HG03565 (cell line): ENCODE measurements around the gene NRCAM.

ENCODE experiments used
- ATAC-seq: cut with Tn5 transposase; IDR thresholded peaks from one replicate; pipeline ENCODE4 v1.9.1; 2021; ENCODE audit warnings: mild to moderate bottlenecking, moderate library complexity; ENCODE audit not compliant: unreplicated experiment

The NRCAM gene

DNA sequence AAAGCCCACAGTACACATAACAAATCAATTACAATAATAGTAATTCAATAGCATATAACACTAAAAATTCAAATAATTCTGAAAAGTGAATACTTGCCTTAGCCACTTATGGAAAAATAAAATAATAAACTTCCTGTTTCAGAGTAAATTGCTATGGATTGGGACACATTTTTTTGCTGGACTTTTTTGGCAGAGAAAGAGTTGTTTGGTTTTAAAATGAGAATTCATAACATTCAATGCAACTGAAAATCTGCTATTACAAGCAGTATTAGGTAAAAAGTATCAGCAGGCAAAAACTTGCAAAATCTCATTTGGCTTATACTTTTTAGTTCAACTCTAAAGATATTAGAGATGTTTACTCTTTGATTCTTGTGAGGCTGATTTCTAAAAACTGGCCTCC is 141.7 kb downstream of the NRCAM start:
- ATAC-seq: no peak

DNA sequence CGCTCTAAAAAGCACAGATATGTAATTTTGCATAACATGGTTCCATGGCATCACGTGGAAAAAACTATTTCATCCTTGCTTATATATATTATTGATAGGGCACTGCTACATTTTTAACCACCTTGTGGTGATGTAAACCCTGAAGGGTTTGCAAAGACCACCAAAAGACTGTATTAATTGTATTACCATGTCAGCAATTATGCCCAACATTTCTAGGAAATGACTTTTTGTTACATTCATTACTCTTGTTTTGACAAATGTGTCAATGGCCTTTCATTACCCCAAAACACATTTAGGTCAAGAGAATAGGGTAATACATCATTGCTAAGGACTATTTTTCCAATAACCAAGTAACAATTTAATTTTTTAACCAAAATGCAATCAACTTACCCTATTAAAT is 142.2 kb downstream of the NRCAM start:
- no peak for ATAC-seq

DNA sequence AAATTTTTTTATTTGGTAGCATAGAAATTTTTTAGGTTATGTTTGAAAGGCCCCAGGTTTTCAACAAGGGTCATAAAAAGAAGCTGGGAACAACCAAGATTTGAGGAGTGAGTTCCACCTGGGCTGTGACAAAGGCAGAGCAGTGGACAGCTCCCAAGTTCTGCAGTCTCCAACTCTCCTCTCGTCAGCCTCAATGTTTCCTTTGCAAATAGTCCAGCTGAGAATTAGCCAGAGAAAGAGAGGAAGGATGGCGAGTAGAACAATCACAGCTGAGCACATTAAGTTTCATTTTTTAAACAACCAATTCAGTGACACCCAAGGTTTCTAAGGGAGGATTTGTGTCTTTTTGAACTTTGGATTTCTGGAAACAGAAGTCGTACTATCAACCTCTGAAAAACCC is 143.2 kb downstream of the NRCAM start:
- no peak for ATAC-seq

DNA sequence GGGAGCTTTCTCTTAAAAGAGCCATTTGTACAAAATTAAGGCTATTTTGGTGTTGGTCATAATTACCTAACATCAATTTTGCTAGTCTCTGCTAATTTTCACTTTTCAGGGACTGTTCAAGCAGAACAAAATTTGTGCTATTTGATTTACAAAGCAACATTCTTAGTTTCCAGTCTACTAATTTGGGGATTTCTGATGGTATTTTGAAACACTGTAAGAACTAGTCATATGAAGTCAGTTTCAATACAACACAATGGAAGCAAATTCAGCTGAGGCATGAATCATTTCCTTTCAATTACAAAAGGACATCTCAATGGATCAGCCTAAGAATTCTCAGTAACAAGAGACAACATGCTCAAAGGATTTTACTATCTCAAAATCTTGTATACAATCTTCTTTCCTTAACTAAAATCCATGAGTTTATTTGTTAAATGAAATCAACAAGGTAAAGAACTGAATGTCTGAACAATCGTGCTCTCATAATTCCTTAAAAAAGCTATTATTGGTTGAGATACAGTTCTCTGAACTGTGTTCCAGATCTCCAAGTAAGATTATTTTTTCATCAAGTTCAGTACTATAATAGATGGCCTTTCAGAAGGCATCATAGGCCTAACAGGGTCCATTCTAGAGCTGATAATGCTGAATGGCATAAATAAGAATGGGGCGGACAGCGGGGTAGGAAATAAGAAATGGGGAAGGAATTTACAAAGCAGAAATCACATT is 144.6 kb downstream of the NRCAM start:
- ATAC-seq: peak; percentile 58

DNA sequence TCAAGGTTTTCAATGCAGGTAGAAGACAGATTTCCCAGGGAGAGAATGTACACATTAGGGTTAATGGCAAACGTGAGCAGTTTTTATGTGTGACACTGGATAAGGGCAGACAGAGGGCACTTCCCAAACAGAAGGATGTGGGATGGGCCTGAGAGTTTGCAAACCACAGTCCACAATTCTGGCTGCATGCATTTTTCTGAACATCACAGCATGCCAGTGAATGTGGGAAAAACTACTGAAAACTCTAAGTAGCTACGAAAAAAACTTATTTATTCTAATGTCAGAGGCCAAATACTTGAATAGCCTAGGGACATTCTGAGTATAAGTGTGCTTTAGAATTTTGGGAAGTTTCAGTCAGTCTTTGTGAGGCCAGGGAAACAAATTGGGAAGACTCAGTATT is 145.9 kb downstream of the NRCAM start:
- ATAC-seq: no peak

DNA sequence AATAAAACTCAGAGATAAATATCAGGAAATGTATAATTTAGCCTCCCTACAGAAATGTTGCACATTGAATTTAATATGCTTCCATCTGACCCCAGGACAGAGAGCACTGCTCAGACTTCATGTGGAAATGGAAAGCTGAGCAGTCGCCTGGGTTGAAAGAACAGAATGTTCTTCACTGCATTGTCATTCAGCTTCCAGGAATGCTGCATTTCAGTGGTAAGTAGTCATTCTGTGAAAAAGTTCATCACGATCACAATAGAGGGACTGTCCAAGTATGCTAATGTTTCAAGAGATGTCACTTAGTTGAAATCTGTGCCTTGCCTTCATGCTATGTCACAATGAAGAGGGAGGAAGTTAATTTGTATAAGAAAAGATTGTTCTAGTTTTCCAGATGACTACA is 147.3 kb downstream of the NRCAM start:
- ATAC-seq: peak; percentile 50

DNA sequence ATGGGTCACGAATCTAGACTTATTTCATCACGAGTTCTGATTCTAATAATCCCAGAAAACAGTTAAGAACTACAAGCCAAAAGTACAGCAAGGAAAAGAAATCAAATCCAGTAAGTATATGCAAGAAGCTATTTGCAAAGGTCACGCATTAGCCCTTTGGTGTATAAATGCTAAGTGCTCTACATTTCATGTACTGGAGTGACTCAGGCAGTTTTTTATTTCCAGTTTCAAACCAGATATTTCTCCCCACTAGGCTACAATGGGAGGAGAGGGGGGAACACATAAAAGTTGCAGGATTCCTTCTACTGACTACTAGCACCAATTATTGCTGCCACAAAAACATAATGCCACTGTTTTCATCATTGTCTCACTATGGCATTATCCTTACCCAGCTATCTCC is 148.0 kb downstream of the NRCAM start:
- ATAC-seq: no peak

DNA sequence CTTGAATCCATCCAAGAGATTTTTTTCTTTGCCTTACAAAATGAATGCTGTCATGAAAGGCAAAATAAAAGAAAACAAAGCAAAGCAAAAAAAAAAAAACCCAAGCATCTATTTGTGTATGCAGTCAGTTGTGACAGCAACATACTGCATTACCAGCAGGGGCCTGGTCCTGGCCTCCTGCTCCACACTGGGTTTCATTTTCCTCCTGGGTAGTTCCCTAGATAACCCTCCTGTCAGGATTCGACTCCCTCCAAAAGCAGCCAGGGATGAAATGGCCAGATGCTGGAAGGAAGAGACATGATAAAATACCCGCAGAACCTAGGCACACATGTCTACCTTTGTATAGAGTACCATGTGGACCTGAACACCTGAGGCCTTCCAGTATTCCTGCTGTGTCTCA is 148.6 kb downstream of the NRCAM start:
- no peak for ATAC-seq

DNA sequence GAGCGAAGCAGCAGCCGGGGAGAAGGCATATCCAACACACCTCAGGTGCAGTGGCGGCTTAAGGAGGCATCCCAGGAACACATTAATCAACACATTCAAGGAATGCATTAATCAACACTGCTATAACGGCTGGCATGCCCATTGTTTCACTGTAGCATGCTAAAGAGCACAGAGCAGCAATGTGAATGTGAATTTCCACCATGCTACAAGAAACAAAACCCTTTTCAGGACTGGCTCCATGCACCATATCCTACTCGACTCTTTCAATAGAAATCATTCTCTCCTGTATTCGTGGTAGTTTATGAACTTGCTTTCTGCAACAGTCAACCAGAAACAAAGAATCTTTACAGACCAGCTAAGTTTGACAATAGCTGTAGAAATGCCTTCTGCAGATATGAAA is 149.0 kb downstream of the NRCAM start:
- ATAC-seq: no peak

DNA sequence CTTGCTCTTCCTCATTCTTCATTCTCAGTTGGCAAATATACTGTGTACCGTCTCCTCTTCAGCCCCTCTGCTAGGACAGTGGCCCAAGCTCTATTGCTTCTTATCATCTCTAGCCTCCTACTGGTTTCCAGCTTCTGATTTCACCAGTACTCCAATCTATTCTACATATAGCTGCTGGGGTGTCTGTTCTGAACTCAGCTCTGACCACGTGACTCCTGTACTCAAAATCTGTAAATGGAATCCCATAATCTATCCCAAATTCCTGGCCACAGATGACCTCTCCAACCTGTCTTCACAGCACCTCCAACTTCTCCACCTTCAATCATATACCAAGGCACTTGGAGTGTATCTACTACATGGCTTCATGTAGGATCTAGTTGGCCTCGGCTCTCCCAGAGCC is 152.9 kb downstream of the NRCAM start:
- ATAC-seq: no peak

DNA sequence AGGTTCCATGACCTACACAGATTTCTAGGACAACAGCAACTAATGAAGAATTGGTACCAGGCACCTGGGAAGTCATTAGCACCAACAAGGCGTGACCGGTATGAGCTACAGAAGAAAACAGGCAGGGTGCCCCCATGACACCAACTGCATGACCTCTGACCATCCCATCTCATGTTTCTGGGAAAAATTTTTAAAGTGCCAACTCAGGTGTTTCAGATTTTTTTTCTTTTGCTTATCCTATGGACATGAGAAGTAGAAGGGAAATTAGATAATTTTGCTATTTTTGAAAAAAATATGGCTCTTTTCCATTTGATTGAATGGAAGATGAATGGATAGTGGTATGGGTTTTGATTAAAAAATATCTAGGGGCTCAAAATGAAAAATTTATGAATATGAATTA is 154.8 kb downstream of the NRCAM start:
- ATAC-seq: no peak

DNA sequence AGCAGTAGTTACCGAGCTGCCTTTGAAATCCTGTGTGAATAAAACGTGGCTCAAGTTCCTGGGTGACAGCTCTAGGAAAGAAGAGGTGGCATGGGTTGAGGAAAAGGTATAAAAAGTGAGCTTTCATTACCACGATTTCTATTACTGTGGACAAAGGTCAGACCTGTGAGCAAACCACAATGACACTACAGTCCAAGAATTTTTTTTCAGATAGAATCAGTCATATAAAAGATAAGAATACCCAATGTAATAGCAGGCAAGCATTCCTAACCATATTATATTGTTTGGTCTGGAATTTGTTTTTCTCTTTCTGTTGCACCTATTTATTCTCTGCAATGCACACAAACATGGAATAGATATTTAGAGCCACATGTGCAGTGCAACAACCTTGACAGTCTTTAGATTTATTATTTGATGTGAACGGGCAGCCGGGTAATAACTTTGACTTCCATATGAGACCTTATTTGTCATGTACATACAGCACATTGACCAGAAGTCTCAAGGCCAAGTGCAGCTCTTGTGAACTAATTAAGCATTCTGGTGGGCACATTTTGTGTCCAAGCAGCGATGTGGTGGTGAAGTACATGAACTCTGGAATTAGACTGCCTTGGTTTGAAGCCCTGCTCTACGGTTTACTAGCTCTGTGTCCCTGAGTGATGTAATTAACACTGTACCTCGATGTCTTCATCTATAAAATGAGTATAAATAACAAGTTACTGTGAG is 156.8 kb downstream of the NRCAM start:
- ATAC-seq: no peak

DNA sequence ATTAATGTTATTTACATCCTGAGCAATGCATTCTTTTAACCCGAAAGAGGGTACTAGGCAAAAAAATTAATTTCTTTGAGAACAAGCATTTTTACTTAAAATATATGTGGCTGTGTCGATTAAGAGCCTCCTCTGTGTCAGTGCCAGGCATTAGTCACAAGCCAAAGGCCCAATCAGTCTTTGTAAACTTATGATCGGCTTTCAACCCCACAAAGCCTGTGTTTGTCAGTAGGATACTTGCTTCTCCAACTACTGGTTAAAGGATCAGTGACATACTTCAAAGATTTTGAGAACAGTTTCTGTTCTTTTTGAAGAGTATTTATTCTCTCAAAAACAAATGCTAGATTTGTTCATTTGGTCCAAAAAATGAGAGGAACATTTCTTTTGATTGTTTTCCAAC is 159.3 kb downstream of the NRCAM start:
- no peak for ATAC-seq

DNA sequence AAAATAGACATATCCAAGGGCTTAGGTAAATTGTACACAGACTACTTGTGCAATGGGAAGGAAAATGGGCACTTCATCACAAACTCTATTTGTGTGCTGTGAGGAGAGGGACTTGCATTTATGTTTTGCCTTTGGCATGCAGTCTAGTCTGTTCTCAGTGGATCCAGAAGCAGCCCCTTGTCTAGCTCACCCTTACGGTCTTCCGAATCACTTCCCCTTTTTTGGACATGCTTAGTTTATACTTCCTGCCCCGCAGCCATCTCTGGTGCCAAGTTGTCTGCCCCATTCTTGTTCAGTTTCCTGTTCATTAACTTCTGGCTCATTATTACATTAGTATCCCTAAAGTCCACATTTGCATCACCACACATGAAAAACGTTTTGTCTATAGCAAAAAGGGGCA is 161.6 kb downstream of the NRCAM start:
- ATAC-seq: peak; percentile 90

DNA sequence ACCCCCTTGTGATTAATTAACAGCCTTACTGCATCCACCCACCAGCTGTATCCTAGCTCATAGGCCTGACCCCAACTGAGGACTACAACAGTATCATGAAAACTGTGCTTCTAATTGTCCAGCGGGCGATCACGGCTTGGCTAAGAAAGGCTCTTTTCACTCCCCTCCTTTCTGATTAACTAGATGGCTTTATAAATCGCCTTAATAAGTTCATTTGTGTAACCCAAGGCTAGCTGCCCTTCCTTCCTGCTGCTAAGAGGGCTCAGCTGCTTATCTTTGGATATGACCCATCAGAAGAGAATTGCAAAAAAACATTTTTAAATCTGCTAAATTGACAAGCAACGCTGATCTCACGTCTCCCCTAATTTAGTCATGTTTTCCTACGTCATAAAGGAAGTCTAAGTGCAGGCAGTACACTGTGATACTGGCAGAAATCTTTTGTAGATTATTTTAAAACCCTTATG is 163.1 kb downstream of the NRCAM start:
- ATAC-seq: no peak

DNA sequence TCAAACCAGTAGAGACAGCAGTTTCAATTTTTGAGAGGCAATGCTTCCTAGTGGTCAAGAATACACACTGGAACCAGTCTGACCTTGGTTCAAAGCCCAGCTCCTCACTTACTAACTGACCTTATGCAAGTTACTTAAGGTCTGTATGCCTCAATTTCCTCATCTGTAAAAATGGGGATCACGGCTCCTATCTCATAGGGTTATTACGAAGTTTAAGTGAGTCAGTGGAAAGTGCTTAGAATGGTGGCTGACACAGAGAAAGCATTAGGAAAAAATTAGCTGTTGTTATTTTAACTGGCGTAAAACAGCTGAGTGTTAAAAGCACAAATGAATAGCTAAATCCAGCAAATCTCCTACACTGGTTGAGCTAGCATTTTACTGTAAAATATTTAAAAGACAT is 163.7 kb downstream of the NRCAM start:
- no peak for ATAC-seq

DNA sequence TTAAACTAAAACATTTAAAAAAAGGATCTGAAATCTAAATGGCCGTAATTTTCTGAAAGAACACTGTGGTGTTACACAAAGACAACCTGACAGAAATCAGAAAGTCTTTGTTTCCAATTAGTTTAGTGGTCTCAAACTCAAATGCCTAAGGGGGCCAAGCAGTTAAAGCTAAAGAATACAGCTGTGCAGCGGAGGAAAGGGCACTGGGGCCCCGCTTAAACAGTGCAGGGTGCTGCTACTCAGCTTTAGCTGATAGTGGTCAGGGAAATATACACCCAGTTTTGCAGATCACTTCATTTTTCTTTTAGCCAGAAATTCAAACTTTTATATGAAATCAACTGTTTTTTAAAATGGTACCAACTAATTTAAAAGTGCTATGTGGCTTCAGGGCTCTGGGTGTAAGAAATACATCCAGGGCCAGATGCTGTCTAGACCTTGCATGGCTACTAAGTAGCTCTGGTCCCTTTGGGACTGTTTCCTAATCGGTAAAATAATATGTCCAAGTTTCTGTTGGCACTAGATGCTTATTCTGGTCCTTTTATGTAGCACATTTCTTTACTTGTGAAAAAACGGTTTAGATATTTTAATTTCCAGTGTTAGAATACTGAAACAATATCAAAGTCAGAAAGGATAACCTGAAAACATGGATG is 164.3 kb downstream of the NRCAM start:
- ATAC-seq: no peak

DNA sequence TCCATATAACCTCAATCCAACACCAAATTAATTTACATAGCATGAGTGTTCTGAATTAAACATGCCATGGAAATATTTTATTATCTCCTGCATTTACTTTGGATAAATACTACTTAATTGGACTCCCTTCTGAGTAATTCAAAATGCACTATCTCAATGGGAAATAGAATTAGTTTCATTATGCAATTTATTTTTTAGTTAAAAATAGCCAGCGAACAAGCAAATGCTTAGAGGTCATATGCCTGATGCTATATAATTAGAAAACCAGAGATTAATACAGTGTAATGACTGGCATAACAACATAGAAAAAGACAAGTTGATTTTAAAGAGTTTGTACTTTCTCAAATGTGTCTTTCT is 165.1 kb downstream of the NRCAM start:
- no peak for ATAC-seq

DNA sequence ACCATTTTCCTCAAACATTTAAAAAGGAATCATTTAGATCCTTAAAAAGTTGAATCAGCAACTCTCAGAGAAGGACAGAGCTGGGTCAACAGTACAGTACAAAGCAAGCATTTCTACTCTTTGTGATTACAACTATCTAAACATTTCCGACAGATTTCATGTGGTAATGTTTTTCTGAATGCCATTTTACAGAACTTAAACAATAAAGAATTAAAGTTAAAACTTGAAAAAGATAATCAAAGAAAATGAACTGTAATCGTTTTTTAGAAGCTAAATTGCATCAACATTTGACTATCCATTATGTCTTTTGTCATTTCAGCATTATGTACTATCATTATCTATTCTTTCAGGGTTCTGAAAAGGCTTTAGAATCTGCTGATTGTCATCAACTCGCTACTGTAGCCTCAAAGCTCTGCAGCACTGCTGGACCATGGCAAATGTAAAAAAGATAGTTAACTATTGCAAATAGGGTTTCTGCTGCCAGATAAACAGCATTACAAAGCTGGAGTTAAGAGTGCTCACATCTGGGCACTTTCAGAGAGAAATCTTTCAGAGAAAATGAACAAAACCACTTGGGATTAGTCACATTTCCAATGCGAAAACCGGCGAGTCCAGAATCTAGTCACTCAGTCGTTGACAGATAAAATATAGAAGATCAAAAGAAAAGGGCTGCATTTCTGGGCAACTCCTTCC is 165.6 kb downstream of the NRCAM start:
- no peak for ATAC-seq

DNA sequence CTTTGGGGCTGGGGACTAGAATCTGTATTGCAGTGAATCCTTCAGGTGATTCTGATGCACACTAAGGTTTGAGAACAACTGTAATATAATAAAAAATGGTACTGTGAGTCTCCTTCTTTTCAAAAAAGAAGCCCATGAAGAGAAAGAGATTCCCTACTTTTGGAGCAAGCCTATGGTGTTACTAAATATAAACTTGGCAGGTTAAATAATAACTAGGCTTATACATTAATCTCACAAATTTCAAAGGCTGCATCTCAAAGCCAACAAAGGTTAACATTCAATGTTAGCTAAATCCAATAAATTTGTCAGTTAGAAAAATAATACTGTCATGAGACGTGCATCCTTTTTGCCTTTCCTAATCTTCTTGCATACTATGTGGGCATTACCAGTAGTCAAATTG is 166.4 kb downstream of the NRCAM start:
- no peak for ATAC-seq

DNA sequence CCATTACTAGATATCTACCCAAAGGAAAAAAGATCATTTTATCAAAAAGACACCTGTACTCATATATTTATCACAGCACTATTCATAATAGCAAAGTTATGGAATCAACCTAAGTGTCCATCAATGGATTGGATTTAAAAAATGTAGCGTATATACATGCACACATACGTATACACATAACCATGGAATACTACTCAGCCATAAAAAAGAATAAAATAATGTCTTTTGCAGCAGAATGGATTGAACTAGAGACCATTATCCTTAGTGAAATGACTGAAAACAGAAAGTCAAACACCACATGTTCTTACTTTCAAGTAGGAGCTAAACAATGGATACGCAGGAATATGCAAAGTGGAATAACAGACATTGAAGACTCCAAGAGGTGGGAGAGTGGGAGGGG is 168.4 kb downstream of the NRCAM start:
- no peak for ATAC-seq
